Hepatocyte (in vitro differentiated cells): ENCODE measurements around the gene LIN7B.

Experiments
- CTCF ChIP-seq: fragments of 200-600 bp; sonication (generic); IDR thresholded peaks from 2 replicates; pipeline ENCODE4 v1.5.1; 2016; ENCODE audit warnings: antibody characterized with exemption, mild to moderate bottlenecking; ENCODE audit not compliant: poor library complexity
- EZH2 ChIP-seq: fragments of 200-600 bp; sonication (generic); IDR thresholded peaks from 2 replicates; pipeline ENCODE4 v1.6.1; 2016; ENCODE audit warnings: antibody characterized with exemption, mild to moderate bottlenecking, borderline replicate concordance
- EZH2phosphoT487 ChIP-seq: fragments of 200-600 bp; sonication (generic); IDR thresholded peaks from one replicate; pipeline ENCODE4 v1.6.1; 2018; ENCODE audit warnings: antibody characterized with exemption, mild to moderate bottlenecking, low read depth, moderate library complexity; ENCODE audit not compliant: unreplicated experiment, severe bottlenecking

- no peak for TF ChIP-seq CTCF
- no peak for TF ChIP-seq EZH2
- no peak for TF ChIP-seq EZH2phosphoT487
Observed at GRCh38 chr19:49130325-49130724, 16.2 kb downstream of the LIN7B start.
